Measurements from ENCODE around the gene SDF4. TPM values are rescaled to one million over a fixed set of nuclear protein-coding genes. Genes with fewer than 3 reads are reported as not detected.

SDF4 gene
- total and polyA plus RNA-seq, 2 of the 8 experiments (the other 6 are each of a cell fraction or from before 2014, with no cell fraction given) = 45.5 to 75.6 TPM

DNA sequence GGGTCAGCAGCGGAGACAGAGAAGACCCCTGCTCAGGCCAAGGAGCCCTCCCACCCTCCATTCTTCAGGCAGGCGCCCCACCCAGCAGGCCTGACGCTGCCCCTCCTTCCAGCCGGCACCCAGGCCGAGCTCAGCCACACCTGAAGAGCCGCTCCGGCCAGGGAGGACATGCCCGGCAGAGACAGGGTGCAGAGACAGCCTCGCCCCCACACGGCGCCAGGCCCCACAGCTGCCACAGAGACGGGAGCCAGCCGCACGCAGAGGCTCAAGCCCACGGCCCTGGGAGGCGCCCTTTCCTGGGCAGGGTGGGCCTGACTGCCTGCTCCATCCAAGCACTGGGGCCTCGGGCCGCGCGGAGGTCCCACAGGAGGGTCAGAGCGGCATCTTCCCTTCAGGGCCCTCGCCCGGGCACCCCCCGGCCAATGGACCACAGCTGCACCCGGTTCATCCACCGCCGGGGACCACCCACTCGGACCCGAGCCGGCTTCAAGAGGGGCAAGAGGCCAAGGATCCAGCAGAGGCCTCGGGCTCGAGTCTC is 52.9 kb downstream of the SDF4 start:
- no peak overlapping the region for H4K91ac ChIP-seq (replicated peaks; ENCODE audit: insufficient read length, low read length)
- TF ChIP-seq TBP (IDR thresholded peaks at IDR 0.05; ENCODE audit: low read depth, low read length) (no peak), NRF1 (IDR thresholded peaks at IDR 0.05; ENCODE audit: low read depth, low read length) (no peak)
- peak in 1 of 2 experiments; percentile 46 for DNase-seq (ENCODE audit: low read depth in 1 of 2, low spot score in 2 of 2)
- no peaks in the 10 kb centered on the region for H3K36me3 ChIP-seq (ENCODE audit: control insufficient read depth in 2 of 4, insufficient read depth in 4 of 4, low read length in 3 of 4)
- FAIRE-seq = no peak
- no peak overlapping the region for H2BK15ac ChIP-seq (ENCODE audit: low read length)
- H4K8ac ChIP-seq (ENCODE audit: extremely low read depth, insufficient read depth, low read length) = no peak overlapping the region; the same call in 1 of the 2 replicates
- no peak overlapping the region for H2AK5ac ChIP-seq (ENCODE audit: low read depth, low read length)
- H3K27ac ChIP-seq (ENCODE audit: low read depth, low read length) = no peak overlapping the region
- H3K23ac ChIP-seq (ENCODE audit: insufficient read length) = no peak overlapping the region
- H3K4me1 ChIP-seq (replicated peaks in 1 of 4; ENCODE audit: control insufficient read depth in 3 of 4, insufficient read depth in 4 of 4, low read length in 3 of 4) = peaks cover 4 to 14% (median 12%) of the 10 kb centered on the region in 4 experiments
- no peak overlapping the region for H3K18ac ChIP-seq (ENCODE audit: extremely low read depth, low read length)
- no peak overlapping the region for H2AFZ ChIP-seq (ENCODE audit: low read length)
- H3K56ac ChIP-seq (replicated peaks; ENCODE audit: insufficient read length, low read depth, low read length) = no peak overlapping the region
- H3K4me2 ChIP-seq (ENCODE audit: insufficient read depth in 1 of 2, low read depth in 2 of 2, low read length in 2 of 2) = no peak overlapping the region
- peaks cover 0 to 8% (median 6%) of the 10 kb centered on the region in 4 experiments; a peak in 4 of 7 replicates for H3K27me3 ChIP-seq (replicated peaks in 1 of 4; ENCODE audit: control insufficient read depth in 3 of 4, extremely low read depth in 1 of 4, insufficient read depth in 3 of 4, low read length in 3 of 4)
- H2BK5ac ChIP-seq (ENCODE audit: low read depth, low read length) = no peak overlapping the region
- no peaks in the 10 kb centered on the region for H3K79me2 ChIP-seq (ENCODE audit: control insufficient read depth in 1 of 2, insufficient read depth in 2 of 2, low read length in 2 of 2)
- H3K4ac ChIP-seq (replicated peaks; ENCODE audit: insufficient read length, low read depth, low read length) = no peak overlapping the region
- ChIA-PET POLR2A (ENCODE audit: partially characterized antibody) (no interaction called here), CTCF (ENCODE audit: partially characterized antibody) (interaction anchor here (0.6 to 2.0 kb wide), 6 partner anchors 9 to 195 kb away, joined by 3 to 5 read pairs (median 4); no protein-coding TSS in a partner anchor)
- no peak overlapping the region for H2BK12ac ChIP-seq (ENCODE audit: low read depth, low read length)
- WGBS, 2 experiments (ENCODE audit: extremely low coverage in 1 of 2, insufficient coverage in 1 of 2, insufficient read length in 1 of 2, insufficient replicate concordance in 2 of 2, low coverage in 1 of 2, low lambda C conversion rate in 2 of 2, missing lambda C conversion rate in 1 of 2) = 93% methylated on average over 28 of the region's 32 CpGs; no CpG with 5 or more reads in 1 of the 2 experiments
- peaks cover 0 to 7% of the 10 kb centered on the region in 2 experiments for H4K20me1 ChIP-seq (replicated peaks in 1 of 2; ENCODE audit: control insufficient read depth in 1 of 2, insufficient read depth in 2 of 2, low read length in 2 of 2)
- H3K9ac ChIP-seq (replicated peaks in 1 of 4; ENCODE audit: extremely low read depth in 1 of 4, low read depth in 3 of 4, low read length in 3 of 4) = no peak overlapping the region
- no peaks in the 10 kb centered on the region for H3K79me1 ChIP-seq (ENCODE audit: low read depth, low read length)
- no peak overlapping the region for H2BK120ac ChIP-seq (replicated peaks; ENCODE audit: low read depth, low read length)
- H3K9me3 ChIP-seq (ENCODE audit: insufficient read depth in 2 of 2, low read depth in 1 of 2, low read length in 1 of 2) = peaks cover 4 to 5% of the 10 kb centered on the region in 2 experiments; a peak in 1 of 4 replicates
- H3K14ac ChIP-seq (ENCODE audit: insufficient read length) = no peak overlapping the region
- H3K23me2 ChIP-seq (ENCODE audit: low read depth, low read length) = peaks cover 3% of the 10 kb centered on the region; the same call in 1 of the 2 replicates
- no peak overlapping the region for H3K4me3 ChIP-seq (ENCODE audit: extremely low read depth in 1 of 4, insufficient read depth in 2 of 4, low read depth in 3 of 4, low read length in 4 of 4)
- H4K5ac ChIP-seq (ENCODE audit: insufficient read length, low read depth, low read length) = no peak overlapping the region
- no peak overlapping the region for H2BK20ac ChIP-seq (ENCODE audit: low read length)

All from H1 (cell line).